GM12878 (cell line): Measurements from ENCODE around the gene GRM1.

ENCODE experiments used
- SIN3A ChIP-seq: IDR thresholded peaks from 2 replicates; pipeline ENCODE4 v1.6.1; 2012; ENCODE audit warnings: low read depth, low read length, improper control_type of control experiment
- ZBTB40 ChIP-seq: fragments of 450-650 bp; IDR thresholded peaks from 2 replicates; pipeline ENCODE4 v1.6.1; 2016; ENCODE audit warnings: mild to moderate bottlenecking, moderate library complexity, borderline replicate concordance
- TF ChIP-seq, protein P1 (sequence below), 3 experiments: IDR thresholded peaks in 2 of 3; conservative IDR thresholded peaks in 1 of 3; 2 replicates each; pipeline ENCODE4 v1.5.1; 2011; ENCODE audit warnings: low read depth in 3 of 3, low read length in 3 of 3, mild to moderate bottlenecking in 3 of 3, control low read depth in 2 of 3, moderate library complexity in 2 of 3, inconsistent platforms in 1 of 3, mixed read lengths in 1 of 3; ENCODE audit not compliant: control insufficient read depth in 2 of 3, insufficient read depth in 1 of 3; ENCODE audit errors: extremely low read depth in 1 of 3

DNA sequence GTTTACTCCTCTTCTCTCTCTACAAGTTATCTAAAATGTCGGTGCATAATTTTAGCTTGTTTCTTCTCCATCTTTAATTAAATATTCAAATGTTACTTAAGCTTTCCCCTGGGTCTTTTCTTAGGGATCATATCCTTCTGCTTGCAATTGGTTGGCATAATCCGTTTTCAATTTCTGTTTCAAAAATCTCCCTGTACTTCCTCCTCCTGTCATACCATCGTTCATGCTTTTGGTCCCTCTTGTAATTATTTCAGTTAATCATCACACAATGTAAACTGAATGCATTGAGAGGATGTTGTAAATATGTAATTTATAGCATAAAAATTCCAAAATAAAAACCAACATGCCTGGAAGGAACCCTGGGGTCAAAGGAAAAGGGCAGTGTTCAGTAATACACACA, 325.6 kb downstream of the GRM1 start:
- TF ChIP-seq ZBTB40 (no peak), SIN3A (no peak)
- TF ChIP-seq, protein P1, sequence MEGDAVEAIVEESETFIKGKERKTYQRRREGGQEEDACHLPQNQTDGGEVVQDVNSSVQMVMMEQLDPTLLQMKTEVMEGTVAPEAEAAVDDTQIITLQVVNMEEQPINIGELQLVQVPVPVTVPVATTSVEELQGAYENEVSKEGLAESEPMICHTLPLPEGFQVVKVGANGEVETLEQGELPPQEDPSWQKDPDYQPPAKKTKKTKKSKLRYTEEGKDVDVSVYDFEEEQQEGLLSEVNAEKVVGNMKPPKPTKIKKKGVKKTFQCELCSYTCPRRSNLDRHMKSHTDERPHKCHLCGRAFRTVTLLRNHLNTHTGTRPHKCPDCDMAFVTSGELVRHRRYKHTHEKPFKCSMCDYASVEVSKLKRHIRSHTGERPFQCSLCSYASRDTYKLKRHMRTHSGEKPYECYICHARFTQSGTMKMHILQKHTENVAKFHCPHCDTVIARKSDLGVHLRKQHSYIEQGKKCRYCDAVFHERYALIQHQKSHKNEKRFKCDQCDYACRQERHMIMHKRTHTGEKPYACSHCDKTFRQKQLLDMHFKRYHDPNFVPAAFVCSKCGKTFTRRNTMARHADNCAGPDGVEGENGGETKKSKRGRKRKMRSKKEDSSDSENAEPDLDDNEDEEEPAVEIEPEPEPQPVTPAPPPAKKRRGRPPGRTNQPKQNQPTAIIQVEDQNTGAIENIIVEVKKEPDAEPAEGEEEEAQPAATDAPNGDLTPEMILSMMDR (IDR thresholded peaks at IDR 0.05 in 2 of 3, conservative IDR thresholded peaks at IDR 0.05 in 1 of 3; ENCODE audit: control insufficient read depth in 2 of 3, extremely low read depth in 1 of 3, insufficient read depth in 1 of 3, low read depth in 3 of 3, low read length in 3 of 3), result no peak
